ENCODE results near the gene BLACAT1.
"Not testable (repeated sequence)": the region's sequence is repeated elsewhere in the genome, so short reads cannot be mapped to it uniquely, and the experiment has no call there.

The BLACAT1 gene

GRCh38 chr1:205436776-205437410 lies 19.0 kb downstream of the BLACAT1 start:
- Histone ChIP-seq H3K4me2 (ENCODE audit: low read length) (no peak overlapping the region), H3K4me1 (peaks cover 10% of the 10 kb centered on the region), H3K9ac (no peak overlapping the region), H3K27ac (no peak overlapping the region), H3K9me3 (ENCODE audit: control insufficient read depth, low read length) (no peaks in the 10 kb centered on the region), H3K4me3 (ENCODE audit: low read depth, low read length) (no peak overlapping the region), H3K27me3 (ENCODE audit: control insufficient read depth, insufficient read depth, low read length) (no peaks in the 10 kb centered on the region), H3K36me3 (ENCODE audit: control insufficient read depth, insufficient read depth, low read length) (no peaks in the 10 kb centered on the region), H3K79me2 (no peaks in the 10 kb centered on the region), H2AFZ (no peak overlapping the region)
- TF ChIP-seq CTCF (IDR thresholded peaks at IDR 0.05), result no peak

GRCh38 chr1:205435578-205436573 lies 20.0 kb downstream of the BLACAT1 start:
- Histone ChIP-seq H3K27ac (no peak overlapping the region), H3K4me1 (peaks cover 9% of the 10 kb centered on the region)
- no peak for TF ChIP-seq CTCF (IDR thresholded peaks at IDR 0.05)

GRCh38 chr1:205434738-205435137 lies 21.1 kb downstream of the BLACAT1 start:
- Histone ChIP-seq H3K4me3 (ENCODE audit: low read depth, low read length) (no peak overlapping the region), H3K4me1 (peaks cover 8% of the 10 kb centered on the region), H3K9me3 (ENCODE audit: control insufficient read depth, low read length) (no peaks in the 10 kb centered on the region), H3K4me2 (ENCODE audit: low read length) (no peak overlapping the region), H2AFZ (no peak overlapping the region), H3K79me2 (no peaks in the 10 kb centered on the region), H3K9ac (no peak overlapping the region), H3K27me3 (ENCODE audit: control insufficient read depth, insufficient read depth, low read length) (no peaks in the 10 kb centered on the region), H3K27ac (no peak overlapping the region), H3K36me3 (ENCODE audit: control insufficient read depth, insufficient read depth, low read length) (no peaks in the 10 kb centered on the region)
- no peak for TF ChIP-seq CTCF (IDR thresholded peaks at IDR 0.05)

More at GRCh38 chr1:205435578-205436573, 20.0 kb downstream of the BLACAT1 start:
- no peaks in the 10 kb centered on the region for H3K36me3 ChIP-seq (ENCODE audit: control insufficient read depth, insufficient read depth, low read length)
- H3K4me3 ChIP-seq (ENCODE audit: low read depth, low read length), result no peak overlapping the region
- no peaks in the 10 kb centered on the region for H3K79me2 ChIP-seq
- H3K9me3 ChIP-seq (ENCODE audit: control insufficient read depth, low read length), result no peaks in the 10 kb centered on the region
- H3K27me3 ChIP-seq (ENCODE audit: control insufficient read depth, insufficient read depth, low read length), result no peaks in the 10 kb centered on the region
- H3K4me2 ChIP-seq (ENCODE audit: low read length), result no peak overlapping the region
- no peak overlapping the region for H2AFZ ChIP-seq
- no peak overlapping the region for H3K9ac ChIP-seq

- H2AFZ ChIP-seq; H3K27ac ChIP-seq; H3K9me3 ChIP-seq (ENCODE audit: control insufficient read depth, low read length); H3K27me3 ChIP-seq (ENCODE audit: control insufficient read depth, insufficient read depth, low read length); H3K79me2 ChIP-seq; H3K4me1 ChIP-seq; H3K9ac ChIP-seq; H3K4me2 ChIP-seq (ENCODE audit: low read length); H3K4me3 ChIP-seq (ENCODE audit: low read depth, low read length); H3K36me3 ChIP-seq (ENCODE audit: control insufficient read depth, insufficient read depth, low read length): not testable (repeated sequence)
Observed at GRCh38 chr1:205432692-205433091, 23.2 kb downstream of the BLACAT1 start.

- Histone ChIP-seq H3K9me3 (ENCODE audit: control insufficient read depth, low read length) (no peaks in the 10 kb centered on the region), H3K27ac (no peak overlapping the region), H3K79me2 (no peaks in the 10 kb centered on the region), H3K4me1 (no peaks in the 10 kb centered on the region), H3K4me2 (ENCODE audit: low read length) (no peak overlapping the region), H3K4me3 (ENCODE audit: low read depth, low read length) (no peak overlapping the region), H3K36me3 (ENCODE audit: control insufficient read depth, insufficient read depth, low read length) (no peaks in the 10 kb centered on the region), H3K9ac (no peak overlapping the region), H3K27me3 (ENCODE audit: control insufficient read depth, insufficient read depth, low read length) (no peaks in the 10 kb centered on the region), H2AFZ (no peak overlapping the region)
- TF ChIP-seq CTCF (IDR thresholded peaks at IDR 0.05), result no peak
Observed at GRCh38 chr1:205432116-205432515, 23.7 kb downstream of the BLACAT1 start.
